Measurements from ENCODE around the gene CIDEB.

Gene CIDEB

DNA sequence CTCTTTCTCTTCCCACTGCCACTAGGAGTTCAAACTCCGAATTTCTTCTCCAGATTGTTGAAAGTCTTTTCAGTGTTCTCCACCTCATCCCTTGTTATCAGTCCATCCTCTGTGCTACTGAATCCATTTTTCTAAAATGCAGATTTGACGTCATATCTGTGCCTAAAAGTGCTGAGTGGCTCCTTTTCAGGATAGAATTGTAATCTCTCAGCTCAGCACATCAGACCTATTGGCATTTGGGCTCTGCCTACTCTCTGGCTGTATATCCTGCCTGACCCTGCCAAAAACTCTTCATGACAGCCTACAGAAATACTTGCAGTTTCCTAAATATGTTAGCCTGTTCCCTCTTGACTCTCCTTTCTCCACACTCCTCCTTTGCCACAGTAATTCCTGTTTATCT lies 35.3 kb downstream of the CIDEB start:
- no peak overlapping the region for H2AFZ ChIP-seq (ENCODE audit: low read depth, low read length)
- no peak overlapping the region for H3K14ac ChIP-seq (ENCODE audit: low read length in 2 of 2)
- H3K4me1 ChIP-seq (ENCODE audit: control insufficient read depth, insufficient read depth, low read depth, low read length): peaks cover 6% of the 10 kb centered on the region
- H2BK12ac ChIP-seq (ENCODE audit: low read length in 2 of 2): no peak overlapping the region
- no peak overlapping the region for H4K91ac ChIP-seq (ENCODE audit: low read length)
- peaks cover 42% of the 10 kb centered on the region for H3K79me1 ChIP-seq (replicated peaks; ENCODE audit: low read length, poor library complexity, severe bottlenecking)
- H2BK120ac ChIP-seq (ENCODE audit: low read depth, low read length): no peak overlapping the region
- no peak overlapping the region for H4K8ac ChIP-seq (ENCODE audit: low read length)
- H2AK5ac ChIP-seq (ENCODE audit: low read length, severe bottlenecking): no peak overlapping the region
- no peak overlapping the region for H3K9ac ChIP-seq (ENCODE audit: low read length)
- no peak overlapping the region for H3K4ac ChIP-seq (ENCODE audit: low read depth in 1 of 2, low read length in 2 of 2)
- H3K36me3 ChIP-seq (ENCODE audit: control insufficient read depth in 1 of 2, insufficient read depth in 2 of 2, low read depth in 1 of 2, low read length in 2 of 2): peaks cover 28 to 29% of the 10 kb centered on the region in 2 experiments
- no peaks in the 10 kb centered on the region for H3K9me3 ChIP-seq (ENCODE audit: control insufficient read depth, low read length)
- no peak for DNase-seq
- no peak overlapping the region for H3K4me2 ChIP-seq (ENCODE audit: low read length, poor library complexity, severe bottlenecking)
- H2BK5ac ChIP-seq (ENCODE audit: low read depth, low read length, poor library complexity, severe bottlenecking): no peak overlapping the region
- no peak overlapping the region for H3K23ac ChIP-seq (ENCODE audit: low read length in 2 of 2)
- WGBS: 97% methylated on average over 2 of the region's 2 CpGs
- no peak overlapping the region for H3K27ac ChIP-seq (ENCODE audit: low read length, poor library complexity, severe bottlenecking)
- H3K27me3 ChIP-seq (ENCODE audit: control insufficient read depth in 1 of 2, insufficient read depth in 1 of 2, low read length in 2 of 2): no peaks in the 10 kb centered on the region
- no peak overlapping the region for H2BK15ac ChIP-seq (ENCODE audit: low read depth, poor library complexity, severe bottlenecking)
- no peak overlapping the region for H3K4me3 ChIP-seq (ENCODE audit: insufficient read depth in 1 of 2, low read depth in 1 of 2, low read length in 2 of 2)
- H3K18ac ChIP-seq (ENCODE audit: low read depth in 1 of 2, low read length in 2 of 2): no peak overlapping the region

DNA sequence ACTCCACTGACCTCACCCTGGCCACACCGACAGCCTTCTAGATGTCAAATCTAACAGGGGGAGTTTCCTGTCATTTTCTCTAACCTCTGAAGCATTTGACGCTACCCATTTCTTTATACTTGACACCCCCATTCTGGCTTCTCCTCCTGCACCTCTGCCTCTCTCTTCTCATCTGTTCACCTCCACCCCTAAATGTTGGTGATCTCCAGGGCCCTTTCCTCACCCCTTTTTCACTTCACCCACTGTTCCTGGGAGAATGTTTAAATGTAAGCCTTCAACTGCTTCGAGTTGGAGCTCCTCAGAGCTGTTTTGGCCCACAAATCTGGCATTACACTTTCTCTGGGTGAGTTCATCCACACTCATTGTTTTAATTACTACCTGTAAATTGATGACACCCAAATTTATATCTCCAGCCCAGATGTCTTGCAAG lies 35.9 kb downstream of the CIDEB start:
- Histone ChIP-seq H2BK15ac (ENCODE audit: low read depth, poor library complexity, severe bottlenecking) (no peak overlapping the region), H3K27me3 (ENCODE audit: control insufficient read depth in 1 of 2, insufficient read depth in 1 of 2, low read length in 2 of 2) (no peaks in the 10 kb centered on the region), H3K4me2 (ENCODE audit: low read length, poor library complexity, severe bottlenecking) (peak overlapping the region; percentile 88), H3K4me1 (ENCODE audit: control insufficient read depth, insufficient read depth, low read depth, low read length) (peaks cover 6% of the 10 kb centered on the region), H2BK5ac (ENCODE audit: low read depth, low read length, poor library complexity, severe bottlenecking) (no peak overlapping the region), H3K4me3 (ENCODE audit: insufficient read depth in 1 of 2, low read depth in 1 of 2, low read length in 2 of 2) (peak overlapping the region; percentile 84 to 98), H3K36me3 (ENCODE audit: control insufficient read depth in 1 of 2, insufficient read depth in 2 of 2, low read depth in 1 of 2, low read length in 2 of 2) (peaks cover 34 to 35% of the 10 kb centered on the region in 2 experiments), H2AFZ (ENCODE audit: low read depth, low read length) (peak overlapping the region; percentile 72), H3K9me3 (ENCODE audit: control insufficient read depth, low read length) (no peaks in the 10 kb centered on the region), H4K91ac (ENCODE audit: low read length) (peak overlapping the region; percentile 77), H2AK5ac (ENCODE audit: low read length, severe bottlenecking) (no peak overlapping the region), H3K4ac (ENCODE audit: low read depth in 1 of 2, low read length in 2 of 2) (peak overlapping the region in 1 of 2 experiments; percentile 22), H3K79me1 (replicated peaks; ENCODE audit: low read length, poor library complexity, severe bottlenecking) (peaks cover 38% of the 10 kb centered on the region), H2BK12ac (ENCODE audit: low read length in 2 of 2) (no peak overlapping the region), H3K18ac (ENCODE audit: low read depth in 1 of 2, low read length in 2 of 2) (peak overlapping the region in 1 of 2 experiments; percentile 89), H3K9ac (ENCODE audit: low read length) (peak overlapping the region; percentile 100), H3K14ac (ENCODE audit: low read length in 2 of 2) (no peak overlapping the region), H2BK120ac (ENCODE audit: low read depth, low read length) (no peak overlapping the region), H3K23ac (ENCODE audit: low read length in 2 of 2) (no peak overlapping the region), H3K27ac (ENCODE audit: low read length, poor library complexity, severe bottlenecking) (no peak overlapping the region), H4K8ac (ENCODE audit: low read length) (peak overlapping the region; percentile 100)
- 14% methylated on average over 3 of the region's 3 CpGs for whole genome bisulfite sequencing
- DNase-seq: no peak

DNA sequence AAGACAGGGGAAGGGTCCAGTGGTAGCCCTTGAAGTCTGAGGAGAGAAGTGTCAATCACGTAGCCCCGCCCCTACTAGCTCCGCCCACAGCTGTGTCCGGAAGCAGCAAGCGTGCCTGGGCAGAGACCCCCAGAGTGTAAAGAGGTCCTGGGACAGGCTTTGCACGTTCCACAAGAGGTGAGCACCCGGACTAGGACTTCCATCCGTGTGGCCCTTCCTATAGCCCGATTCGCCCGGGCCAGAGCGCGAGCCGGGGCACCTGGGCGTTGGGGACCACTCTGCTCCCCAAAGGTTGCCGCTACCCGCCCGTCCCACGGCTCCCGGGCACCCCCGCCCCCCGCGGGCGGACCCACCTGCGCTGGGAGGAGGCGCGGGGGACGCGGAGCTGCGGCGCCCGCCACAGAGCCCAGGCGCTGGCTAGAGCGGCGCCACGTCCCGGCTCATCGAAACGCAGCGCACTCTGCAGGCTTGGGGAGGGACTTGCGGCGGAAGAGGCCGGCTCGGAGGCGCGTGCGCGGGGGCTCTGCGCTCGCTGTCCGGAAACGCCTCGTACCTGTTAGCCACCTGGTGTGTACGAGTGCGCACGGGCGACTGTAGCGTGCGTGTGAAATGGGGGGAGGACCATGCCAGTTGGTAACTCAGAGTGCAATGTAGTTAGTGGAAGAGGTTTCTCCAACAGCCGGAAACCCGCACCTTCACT lies 36.5 kb downstream of the CIDEB start, which contains the start of gene RABGGTA:
Gene RABGGTA, minus strand, starts transcription at position 464 of the 700 bp plus-strand sequence. CDS start 482 bp downstream, outside the sequence.
- H2AK5ac ChIP-seq (ENCODE audit: low read length, severe bottlenecking): no peak within 1 kb of the TSS
- peak within 1 kb of the TSS in 1 of 2 experiments; percentile 10 for H2BK12ac ChIP-seq (ENCODE audit: low read length in 2 of 2)
- H3K14ac ChIP-seq (ENCODE audit: low read length in 2 of 2): peak within 1 kb of the TSS in 1 of 2 experiments; percentile 95
- peak within 1 kb of the TSS; percentile 100 for H4K8ac ChIP-seq (ENCODE audit: low read length)
- peak within 1 kb of the TSS; percentile 91 for H2AFZ ChIP-seq (ENCODE audit: low read depth, low read length)
- H3K4me1 ChIP-seq (ENCODE audit: control insufficient read depth, insufficient read depth, low read depth, low read length): peaks cover 8% of the 10 kb centered on the region
- H3K27ac ChIP-seq (ENCODE audit: low read length, poor library complexity, severe bottlenecking): peak within 1 kb of the TSS; percentile 90
- H3K79me1 ChIP-seq (replicated peaks; ENCODE audit: low read length, poor library complexity, severe bottlenecking): peaks cover 35% of the 10 kb centered on the region
- H2BK15ac ChIP-seq (ENCODE audit: low read depth, poor library complexity, severe bottlenecking): peak within 1 kb of the TSS; percentile 91
- peak within 1 kb of the TSS; percentile 97 to 98 for H3K18ac ChIP-seq (ENCODE audit: low read depth in 1 of 2, low read length in 2 of 2)
- 0% methylated on average over 46 of the region's 61 CpGs for whole genome bisulfite sequencing
- DNase-seq: peak; percentile 85
- H2BK5ac ChIP-seq (ENCODE audit: low read depth, low read length, poor library complexity, severe bottlenecking): peak within 1 kb of the TSS; percentile 89
- peak within 1 kb of the TSS; percentile 100 for H3K9ac ChIP-seq (ENCODE audit: low read length)
- peak within 1 kb of the TSS in 1 of 2 experiments; percentile 77 for H3K23ac ChIP-seq (ENCODE audit: low read length in 2 of 2)
- peak within 1 kb of the TSS; percentile 88 for H3K4me2 ChIP-seq (ENCODE audit: low read length, poor library complexity, severe bottlenecking)
- peak within 1 kb of the TSS; percentile 97 for H2BK120ac ChIP-seq (ENCODE audit: low read depth, low read length)
- H3K36me3 ChIP-seq (ENCODE audit: control insufficient read depth in 1 of 2, insufficient read depth in 2 of 2, low read depth in 1 of 2, low read length in 2 of 2): peaks cover 40 to 41% of the 10 kb centered on the region in 2 experiments
- H3K4ac ChIP-seq (ENCODE audit: low read depth in 1 of 2, low read length in 2 of 2): peak within 1 kb of the TSS; percentile 89 to 93
- H4K91ac ChIP-seq (ENCODE audit: low read length): peak within 1 kb of the TSS; percentile 97
- H3K27me3 ChIP-seq (ENCODE audit: control insufficient read depth in 1 of 2, insufficient read depth in 1 of 2, low read length in 2 of 2): no peaks in the 10 kb centered on the region
- peak within 1 kb of the TSS; percentile 84 to 98 for H3K4me3 ChIP-seq (ENCODE audit: insufficient read depth in 1 of 2, low read depth in 1 of 2, low read length in 2 of 2)
- no peaks in the 10 kb centered on the region for H3K9me3 ChIP-seq (ENCODE audit: control insufficient read depth, low read length)

DNA sequence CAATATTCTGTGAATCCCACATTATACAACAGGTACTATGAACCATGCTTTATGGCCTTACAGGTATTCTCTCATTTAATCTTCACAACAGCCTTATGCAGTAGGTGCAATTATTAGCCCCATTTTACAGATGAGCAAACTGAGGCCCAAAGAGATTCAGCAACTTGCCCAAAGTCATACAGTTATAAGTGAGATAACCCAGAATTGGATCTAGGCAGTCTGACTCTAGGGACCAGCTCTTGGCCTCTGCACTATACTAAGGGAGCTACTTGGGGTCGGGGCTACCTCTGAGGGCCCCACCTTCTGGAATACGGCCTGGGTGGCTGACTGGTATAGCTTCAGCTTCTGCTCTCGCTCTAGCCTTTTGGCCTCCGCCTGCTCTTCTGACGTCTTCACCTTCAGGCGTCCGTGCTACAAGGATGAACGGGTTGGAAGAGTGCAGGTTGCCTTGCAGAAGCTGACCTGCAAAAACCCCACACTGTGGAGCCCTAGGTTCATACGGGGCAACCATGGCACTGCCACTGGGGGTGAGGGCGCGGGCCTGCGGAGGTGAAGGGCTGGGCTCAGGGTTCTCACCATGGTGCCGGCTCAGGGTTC lies 37.1 kb downstream of the CIDEB start:
- Histone ChIP-seq H3K9ac (ENCODE audit: low read length) (peak overlapping the region; percentile 100), H3K23ac (ENCODE audit: low read length in 2 of 2) (no peak overlapping the region), H3K27me3 (ENCODE audit: control insufficient read depth in 1 of 2, insufficient read depth in 1 of 2, low read length in 2 of 2) (no peaks in the 10 kb centered on the region), H4K91ac (ENCODE audit: low read length) (peak overlapping the region; percentile 87), H3K18ac (ENCODE audit: low read depth in 1 of 2, low read length in 2 of 2) (peak overlapping the region in 1 of 2 experiments; percentile 97), H2AFZ (ENCODE audit: low read depth, low read length) (peak overlapping the region; percentile 91), H3K36me3 (ENCODE audit: control insufficient read depth in 1 of 2, insufficient read depth in 2 of 2, low read depth in 1 of 2, low read length in 2 of 2) (peaks cover 45 to 48% of the 10 kb centered on the region in 2 experiments), H3K14ac (ENCODE audit: low read length in 2 of 2) (no peak overlapping the region), H3K79me1 (replicated peaks; ENCODE audit: low read length, poor library complexity, severe bottlenecking) (peaks cover 33% of the 10 kb centered on the region), H3K4ac (ENCODE audit: low read depth in 1 of 2, low read length in 2 of 2) (peak overlapping the region in 1 of 2 experiments; percentile 47), H4K8ac (ENCODE audit: low read length) (peak overlapping the region; percentile 88), H3K9me3 (ENCODE audit: control insufficient read depth, low read length) (no peaks in the 10 kb centered on the region), H3K27ac (ENCODE audit: low read length, poor library complexity, severe bottlenecking) (peak overlapping the region; percentile 90), H2AK5ac (ENCODE audit: low read length, severe bottlenecking) (no peak overlapping the region), H2BK120ac (ENCODE audit: low read depth, low read length) (no peak overlapping the region), H3K4me3 (ENCODE audit: insufficient read depth in 1 of 2, low read depth in 1 of 2, low read length in 2 of 2) (peak overlapping the region; percentile 84 to 98), H2BK5ac (ENCODE audit: low read depth, low read length, poor library complexity, severe bottlenecking) (no peak overlapping the region), H3K4me2 (ENCODE audit: low read length, poor library complexity, severe bottlenecking) (peak overlapping the region; percentile 78), H2BK12ac (ENCODE audit: low read length in 2 of 2) (peak overlapping the region in 1 of 2 experiments; percentile 10), H3K4me1 (ENCODE audit: control insufficient read depth, insufficient read depth, low read depth, low read length) (peaks cover 9% of the 10 kb centered on the region), H2BK15ac (ENCODE audit: low read depth, poor library complexity, severe bottlenecking) (peak overlapping the region; percentile 4)
- 43% methylated on average over 13 of the region's 13 CpGs for WGBS
- no peak for DNase-seq
